HepG2 (cell line): ENCODE measurements around the gene SCGB3A2. TPM values are rescaled to one million over a fixed set of nuclear protein-coding genes. Genes with fewer than 3 reads are reported as not detected.
A peak's percentile ranks its signal among the peaks of the same experiment; 100 is the strongest.

Source experiments
- ATAC-seq: fragments of 200-7000 bp; cut with Tn5 transposase; 3 replicates; pipeline ENCODE4 v1.9.1; 2020; ENCODE audit warnings: mild to moderate bottlenecking, moderate library complexity
- BruUV-seq: library from RNA; stranded (reverse); fragments of 400-500 nt; replicated peaks from 2 replicates; lab custom pipeline; 2021; lab: Mats Ljungman, UMichigan
- CTCF ChIA-PET: fragments of 300-600 bp; formaldehyde crosslinking; extraction: SDS; loops from one replicate; lab custom pipeline; 2021; ENCODE audit warnings: low total read pairs, inconsistent platforms, low intra/inter-chr PET ratio; lab: Yijun Ruan, JAX
- POLR2A ChIA-PET: fragments of 350-600 bp; sonication (Branson Sonifier 250); formaldehyde crosslinking; loops from one replicate; lab custom pipeline; 2020; ENCODE audit warnings: antibody characterized with exemption, inconsistent platforms; lab: Yijun Ruan, JAX
- DNase-seq: peaks from one replicate; pipeline ENCODE4 v3.0.0-alpha.2; 2015; ENCODE audit warnings: low spot score
- FAIRE-seq: peaks from 3 replicates; lab custom pipeline; 2011; peaks lifted over from hg19 to GRCh38; lab: Jason Lieb, UNC
- H2AFZ ChIP-seq: one replicate; pipeline ENCODE4 v1.6.1; 2011; ENCODE audit warnings: low read length, inconsistent platforms
- H3K27ac ChIP-seq: fragments of 300-600 bp; 3 replicates; pipeline ENCODE4 v1.8.0; 2011; ENCODE audit warnings: mixed run types, mild to moderate bottlenecking, mixed read lengths, low read length, inconsistent platforms; ENCODE audit not compliant: insufficient read depth; ENCODE audit errors: extremely low read length
- H3K27me3 ChIP-seq, 2 experiments: fragments of 200-600 bp in 1 of 2; 2 replicates in 1 of 2; 3 replicates in 1 of 2; pipeline versions ENCODE4 v1.6.0 to v1.8.0; 2011; ENCODE audit warnings: low read length in 2 of 2, mild to moderate bottlenecking in 2 of 2, moderate library complexity in 2 of 2, inconsistent platforms in 1 of 2; ENCODE audit not compliant: insufficient read depth in 2 of 2, control insufficient read depth in 1 of 2
- H3K36me3 ChIP-seq, 2 experiments: fragments of 200-600 bp in 1 of 2; replicated peaks in 1 of 2; 2 replicates in 1 of 2; 3 replicates in 1 of 2; pipeline versions ENCODE4 v1.5.1 to v1.8.0; 2011; ENCODE audit warnings: low read length in 2 of 2, inconsistent platforms in 1 of 2; ENCODE audit not compliant: insufficient read depth in 2 of 2, control insufficient read depth in 1 of 2
- H3K4me1 ChIP-seq: 2 replicates; pipeline ENCODE4 v1.5.1; 2012; ENCODE audit warnings: low read length, inconsistent platforms; ENCODE audit not compliant: insufficient read depth
- H3K4me2 ChIP-seq: 2 replicates; pipeline ENCODE4 v1.6.0; 2011; ENCODE audit warnings: low read depth, low read length, inconsistent platforms
- H3K4me3 ChIP-seq, 3 experiments: fragments of 200-600 bp in 1 of 3; sonication (generic), shearing (Covaris generic) in 1 of 3; replicated peaks in 1 of 3; 2 replicates each; pipeline ENCODE4 v1.5.1; 2011 to 2016; ENCODE audit warnings: low read length in 3 of 3, inconsistent platforms in 2 of 3, low read depth in 2 of 3, mild to moderate bottlenecking in 2 of 3, control low read depth in 1 of 3, mixed read lengths in 1 of 3; ENCODE audit not compliant: insufficient read depth in 1 of 3
- H3K79me2 ChIP-seq: one replicate; pipeline ENCODE4 v1.6.1; 2011; ENCODE audit warnings: low read length, inconsistent platforms; ENCODE audit not compliant: insufficient read depth
- H3K9ac ChIP-seq: 2 replicates; pipeline ENCODE4 v1.6.0; 2011; ENCODE audit warnings: mild to moderate bottlenecking, low read depth, low read length, inconsistent platforms; ENCODE audit not compliant: insufficient read depth
- H3K9me3 ChIP-seq: 2 replicates; pipeline ENCODE4 v1.5.1; 2012; ENCODE audit warnings: mild to moderate bottlenecking, low read length
- H4K20me1 ChIP-seq: 2 replicates; pipeline ENCODE4 v1.6.0; 2011; ENCODE audit warnings: inconsistent platforms, mild to moderate bottlenecking, low read length, moderate library complexity; ENCODE audit not compliant: insufficient read depth
- EHMT2 ChIP-seq: fragments of 200-600 bp; sonication (generic); IDR thresholded peaks from 2 replicates; pipeline ENCODE4 v1.7.0; 2017; ENCODE audit warnings: antibody characterized with exemption, low read depth, low read length, borderline replicate concordance
- ELF1 ChIP-seq: sonication (generic); formaldehyde crosslinking; IDR thresholded peaks from 2 replicates; pipeline ENCODE4 v1.4.0; 2020; ENCODE audit warnings: missing genetic modification reagents
- SMC3 ChIP-seq: IDR thresholded peaks from 2 replicates; pipeline ENCODE4 v1.6.1; 2011; ENCODE audit warnings: low read length, improper control_type of control experiment
- STAG1 ChIP-seq: sonication (generic); formaldehyde crosslinking; IDR thresholded peaks from 2 replicates; pipeline ENCODE4 v1.4.0; 2020; ENCODE audit warnings: missing genetic modification reagents
- TEAD3 ChIP-seq: optimal IDR thresholded peaks from 2 replicates; pipeline ENCODE3; 2016; ENCODE audit warnings: borderline replicate concordance
- YEATS2 ChIP-seq: sonication (generic); formaldehyde crosslinking; IDR thresholded peaks from 2 replicates; pipeline ENCODE4 v1.4.0; 2020; ENCODE audit warnings: missing genetic modification reagents, borderline replicate concordance
- ZEB1 ChIP-seq: IDR thresholded peaks from 2 replicates; pipeline ENCODE4 v1.6.1; 2012; ENCODE audit warnings: mild to moderate bottlenecking, low read depth, inconsistent platforms; ENCODE audit not compliant: insufficient replicate concordance
- WGBS: methylation state at CpG from one replicate; pipeline ENCODE4 v1.1.6; 2017; ENCODE audit warnings: low lambda C conversion rate; 5-methylcytosine and 5-hydroxymethylcytosine counted together
- in situ Hi-C: cut with HindIII; loops from 2 replicates; pipeline ENCODE4 v1.10.0; 2017; ENCODE audit warnings: low pct_unique_long_range_greater_than_20kb; ENCODE audit not compliant: extremely low pct_ligation_motif_present
- intact Hi-C: fragments of 100-400 bp; cut with micrococcal nuclease; formaldehyde crosslinking; loops from one replicate; pipeline ENCODE4 v1.10.0; 2022; ENCODE audit not compliant: unreplicated experiment
- polyA plus RNA-seq, 8 experiments: library from polyadenylated mRNA; depleted of rRNA in 3 of 8; stranded (reverse) in 7 of 8; unstranded in 1 of 8; fragments of >200 nt; fragmentation: Illumina TruSeq in 4 of 8; extraction: Trizol in 4 of 8; gene quantifications; 2 replicates each; pipeline versions ENCODE4 v1.2.1 to v1.2.3, GENCODE V29; 2011 to 2016; ENCODE audit warnings: low read depth in 4 of 8, missing spikeins in 1 of 8, mixed read lengths in 1 of 8; ENCODE audit not compliant: insufficient read depth in 1 of 8
- total RNA-seq, 5 experiments: library from RNA; depleted of rRNA; stranded (reverse); fragments of >200 nt; fragmentation: Illumina TruSeq; extraction: Trizol; gene quantifications; 2 replicates each; pipeline ENCODE4 v1.2.3, GENCODE V29; 2016; ENCODE audit warnings: low read depth in 1 of 5
- TF ChIP-seq, protein P1 (sequence below), 2 experiments: sonication (generic) in 1 of 2; formaldehyde crosslinking in 1 of 2; IDR thresholded peaks; 2 replicates each; pipeline versions ENCODE4 v1.5.1 to v1.6.1; 2011 to 2020; ENCODE audit warnings: borderline replicate concordance in 1 of 2, low read depth in 1 of 2, low read length in 1 of 2, mild to moderate bottlenecking in 1 of 2, missing genetic modification reagents in 1 of 2, moderate library complexity in 1 of 2
- TF ChIP-seq, protein P2 (sequence below): IDR thresholded peaks from 2 replicates; pipeline ENCODE4 v1.4.0; 2020; ENCODE audit warnings: mild to moderate bottlenecking, missing genetic modification reagents
- TF ChIP-seq, protein P3 (sequence below): sonication (generic); formaldehyde crosslinking; IDR thresholded peaks from 2 replicates; pipeline ENCODE4 v1.5.0; 2020; ENCODE audit warnings: mild to moderate bottlenecking, missing genetic modification reagents, moderate library complexity

The SCGB3A2 gene
- total and polyA plus RNA-seq, 2 of the 13 experiments (the other 11 are each of a cell fraction or from before 2014, with no cell fraction given), result not detected

DNA sequence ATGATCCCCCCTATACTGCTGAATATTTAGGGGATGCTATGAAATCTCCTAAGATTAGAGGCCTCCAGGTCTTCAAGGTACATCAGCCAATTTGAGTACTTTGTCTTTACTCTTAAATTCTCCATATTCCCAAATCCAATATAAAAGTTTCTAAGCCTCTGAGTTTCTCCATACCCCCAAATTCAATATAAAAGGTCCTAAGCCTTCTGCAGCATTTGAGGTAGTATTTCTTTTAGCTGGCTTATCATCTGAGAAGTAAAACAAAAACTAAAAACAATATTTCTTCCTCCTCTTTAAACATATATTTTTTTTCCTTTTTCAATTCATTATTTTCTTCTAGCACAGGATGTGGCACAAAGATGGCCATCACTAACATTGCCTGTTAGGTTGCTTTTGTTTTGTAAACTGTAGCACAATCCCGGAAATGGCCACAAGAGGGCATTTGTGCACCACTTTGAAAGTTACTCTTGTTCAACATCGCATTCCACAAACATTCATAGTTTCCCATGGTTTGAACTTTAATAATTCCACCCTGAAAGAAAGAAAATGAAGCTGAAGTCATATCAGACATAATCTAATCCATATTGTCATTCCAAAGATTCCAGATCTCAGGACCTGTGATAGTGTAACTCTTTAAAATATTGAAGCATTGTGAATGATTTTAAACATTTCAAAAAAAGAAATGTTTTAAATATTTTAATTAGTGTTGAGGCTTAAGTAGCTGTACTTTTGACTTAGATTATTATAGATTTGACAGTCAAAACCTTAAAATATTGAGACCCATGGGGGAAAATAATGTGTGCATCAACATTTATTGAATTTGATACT lies 21.0 kb upstream of the SCGB3A2 start:
- ATAC-seq (peak; percentile 60; the same call in 2 of the 3 replicates), FAIRE-seq (peak; percentile 77), DNase-seq (peak; percentile 44)
- in situ Hi-C loops (loop anchor here (5.0 kb wide), 1 partner anchor 80 kb away; no protein-coding TSS in a partner anchor), intact Hi-C loops (loop anchor here (1.0 to 10.0 kb wide), 5 partner anchors 19 to 267 kb away; no protein-coding TSS in a partner anchor)
- no TSS peak for BruUV-seq
- Histone ChIP-seq H3K4me3 (no peak overlapping the region), H2AFZ (no peak overlapping the region), H3K36me3 (no peaks in the 10 kb centered on the region), H4K20me1 (no peaks in the 10 kb centered on the region), H3K4me1 (no peaks in the 10 kb centered on the region), H3K9ac (no peak overlapping the region), H3K9me3 (no peaks in the 10 kb centered on the region), H3K27me3 (no peaks in the 10 kb centered on the region), H3K4me2 (no peak overlapping the region), H3K27ac (no peak overlapping the region), H3K79me2 (no peaks in the 10 kb centered on the region)
- ChIA-PET CTCF (interaction anchor here (0.8 to 1.2 kb wide), 3 partner anchors 34 to 873 kb away, joined by 3 to 7 read pairs (median 5); no protein-coding TSS in a partner anchor), POLR2A (no interaction called here)
- 3% methylated on average over 2 of the region's 2 CpGs for WGBS
- TF ChIP-seq EHMT2 (no peak), TEAD3 (peak; percentile 21), ZEB1 (no peak), YEATS2 (CRISPR knock-in tag) (no peak), SMC3 (peak; percentile 49; the same call in 1 of the 2 replicates), STAG1 (CRISPR knock-in tag) (peak; percentile 62), ELF1 (CRISPR knock-in tag) (peak; percentile 51)
- TF ChIP-seq, protein P1, sequence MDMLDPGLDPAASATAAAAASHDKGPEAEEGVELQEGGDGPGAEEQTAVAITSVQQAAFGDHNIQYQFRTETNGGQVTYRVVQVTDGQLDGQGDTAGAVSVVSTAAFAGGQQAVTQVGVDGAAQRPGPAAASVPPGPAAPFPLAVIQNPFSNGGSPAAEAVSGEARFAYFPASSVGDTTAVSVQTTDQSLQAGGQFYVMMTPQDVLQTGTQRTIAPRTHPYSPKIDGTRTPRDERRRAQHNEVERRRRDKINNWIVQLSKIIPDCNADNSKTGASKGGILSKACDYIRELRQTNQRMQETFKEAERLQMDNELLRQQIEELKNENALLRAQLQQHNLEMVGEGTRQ (IDR thresholded peaks at IDR 0.05; ENCODE audit: low read depth, low read length), result no peak
- TF ChIP-seq, protein P1 (CRISPR knock-in tag; IDR thresholded peaks at IDR 0.05; ENCODE audit: borderline replicate concordance), result no peak
- TF ChIP-seq, protein P2, sequence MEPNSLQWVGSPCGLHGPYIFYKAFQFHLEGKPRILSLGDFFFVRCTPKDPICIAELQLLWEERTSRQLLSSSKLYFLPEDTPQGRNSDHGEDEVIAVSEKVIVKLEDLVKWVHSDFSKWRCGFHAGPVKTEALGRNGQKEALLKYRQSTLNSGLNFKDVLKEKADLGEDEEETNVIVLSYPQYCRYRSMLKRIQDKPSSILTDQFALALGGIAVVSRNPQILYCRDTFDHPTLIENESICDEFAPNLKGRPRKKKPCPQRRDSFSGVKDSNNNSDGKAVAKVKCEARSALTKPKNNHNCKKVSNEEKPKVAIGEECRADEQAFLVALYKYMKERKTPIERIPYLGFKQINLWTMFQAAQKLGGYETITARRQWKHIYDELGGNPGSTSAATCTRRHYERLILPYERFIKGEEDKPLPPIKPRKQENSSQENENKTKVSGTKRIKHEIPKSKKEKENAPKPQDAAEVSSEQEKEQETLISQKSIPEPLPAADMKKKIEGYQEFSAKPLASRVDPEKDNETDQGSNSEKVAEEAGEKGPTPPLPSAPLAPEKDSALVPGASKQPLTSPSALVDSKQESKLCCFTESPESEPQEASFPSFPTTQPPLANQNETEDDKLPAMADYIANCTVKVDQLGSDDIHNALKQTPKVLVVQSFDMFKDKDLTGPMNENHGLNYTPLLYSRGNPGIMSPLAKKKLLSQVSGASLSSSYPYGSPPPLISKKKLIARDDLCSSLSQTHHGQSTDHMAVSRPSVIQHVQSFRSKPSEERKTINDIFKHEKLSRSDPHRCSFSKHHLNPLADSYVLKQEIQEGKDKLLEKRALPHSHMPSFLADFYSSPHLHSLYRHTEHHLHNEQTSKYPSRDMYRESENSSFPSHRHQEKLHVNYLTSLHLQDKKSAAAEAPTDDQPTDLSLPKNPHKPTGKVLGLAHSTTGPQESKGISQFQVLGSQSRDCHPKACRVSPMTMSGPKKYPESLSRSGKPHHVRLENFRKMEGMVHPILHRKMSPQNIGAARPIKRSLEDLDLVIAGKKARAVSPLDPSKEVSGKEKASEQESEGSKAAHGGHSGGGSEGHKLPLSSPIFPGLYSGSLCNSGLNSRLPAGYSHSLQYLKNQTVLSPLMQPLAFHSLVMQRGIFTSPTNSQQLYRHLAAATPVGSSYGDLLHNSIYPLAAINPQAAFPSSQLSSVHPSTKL, result 0 out of 2 replicates have a peak, but pooled peaks have one; percentile 6
- TF ChIP-seq, protein P3, sequence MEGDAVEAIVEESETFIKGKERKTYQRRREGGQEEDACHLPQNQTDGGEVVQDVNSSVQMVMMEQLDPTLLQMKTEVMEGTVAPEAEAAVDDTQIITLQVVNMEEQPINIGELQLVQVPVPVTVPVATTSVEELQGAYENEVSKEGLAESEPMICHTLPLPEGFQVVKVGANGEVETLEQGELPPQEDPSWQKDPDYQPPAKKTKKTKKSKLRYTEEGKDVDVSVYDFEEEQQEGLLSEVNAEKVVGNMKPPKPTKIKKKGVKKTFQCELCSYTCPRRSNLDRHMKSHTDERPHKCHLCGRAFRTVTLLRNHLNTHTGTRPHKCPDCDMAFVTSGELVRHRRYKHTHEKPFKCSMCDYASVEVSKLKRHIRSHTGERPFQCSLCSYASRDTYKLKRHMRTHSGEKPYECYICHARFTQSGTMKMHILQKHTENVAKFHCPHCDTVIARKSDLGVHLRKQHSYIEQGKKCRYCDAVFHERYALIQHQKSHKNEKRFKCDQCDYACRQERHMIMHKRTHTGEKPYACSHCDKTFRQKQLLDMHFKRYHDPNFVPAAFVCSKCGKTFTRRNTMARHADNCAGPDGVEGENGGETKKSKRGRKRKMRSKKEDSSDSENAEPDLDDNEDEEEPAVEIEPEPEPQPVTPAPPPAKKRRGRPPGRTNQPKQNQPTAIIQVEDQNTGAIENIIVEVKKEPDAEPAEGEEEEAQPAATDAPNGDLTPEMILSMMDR (CRISPR knock-in tag), result peak; percentile 73
